GM12801 (cell line): ENCODE results near the gene FKBP4.

Experiments used
- CTCF ChIP-seq: IDR thresholded peaks from one replicate; pipeline ENCODE4 v1.5.1; 2011; ENCODE audit warnings: control low read depth; ENCODE audit not compliant: insufficient read length; ENCODE audit errors: extremely low read depth

Gene FKBP4

GRCh38 chr12:2794736-2795289, at the start of gene FKBP4:
FKBP4 (plus strand) TSS chr12:2794970; CDS start chr12:2795140, 170 bp downstream.
- TF ChIP-seq CTCF: no peak

GRCh38 chr12:2745655-2746054, 49.1 kb upstream of the FKBP4 start:
- TF ChIP-seq CTCF: no peak

- no peak for TF ChIP-seq CTCF
Observed at GRCh38 chr12:2749580-2749979, 45.2 kb upstream of the FKBP4 start.

GRCh38 chr12:2750185-2750584, 44.6 kb upstream of the FKBP4 start:
- TF ChIP-seq CTCF: no peak

GRCh38 chr12:2751230-2751629, 43.5 kb upstream of the FKBP4 start:
- no peak for TF ChIP-seq CTCF

- TF ChIP-seq CTCF: no peak
Observed at GRCh38 chr12:2751686-2752085, 43.1 kb upstream of the FKBP4 start.

GRCh38 chr12:2752676-2753371, 41.9 kb upstream of the FKBP4 start:
- TF ChIP-seq CTCF: no peak
